Panc1 (cell line): ENCODE measurements around the gene MED14. TPM values are rescaled to one million over a fixed set of nuclear protein-coding genes. Genes with fewer than 3 reads are reported as not detected.

Source experiments
- ATAC-seq: fragments of 200-7000 bp; cut with Tn5 transposase; 2 replicates; pipeline ENCODE4 v1.9.1; 2020; ENCODE audit warnings: mild to moderate bottlenecking, moderate library complexity
- BruUV-seq: library from RNA; stranded (reverse); fragments of 400-500 nt; replicated peaks from 2 replicates; lab custom pipeline; 2021; lab: Mats Ljungman, UMichigan
- CTCF ChIA-PET: fragments of 300-600 bp; sonication (Branson Sonifier 250); formaldehyde crosslinking; loops from one replicate; lab custom pipeline; 2022; ENCODE audit warnings: antibody characterized with exemption; lab: Charles Lee
- POLR2A ChIA-PET: fragments of 300-600 bp; sonication (Branson Sonifier 250); formaldehyde crosslinking; loops from one replicate; lab custom pipeline; 2022; ENCODE audit warnings: antibody characterized with exemption; lab: Charles Lee
- DNase-seq: peaks from one replicate; pipeline ENCODE4 v3.0.0-alpha.2; 2010; ENCODE audit warnings: low read depth, low spot score
- H3K27ac ChIP-seq: 2 replicates; pipeline ENCODE4 v1.5.1; 2011; ENCODE audit warnings: mild to moderate bottlenecking, low read length, inconsistent platforms
- H3K27me3 ChIP-seq: fragments of 200-500 bp; sonication (Bioruptor generic); 2 replicates; pipeline ENCODE4 v1.6.0; 2014; ENCODE audit warnings: low read length, inconsistent platforms; ENCODE audit not compliant: control insufficient read depth, insufficient read depth
- H3K36me3 ChIP-seq: fragments of 200-500 bp; sonication (Bioruptor generic); 2 replicates; pipeline ENCODE4 v1.5.1; 2014; ENCODE audit warnings: inconsistent platforms, mild to moderate bottlenecking, low read length, moderate library complexity; ENCODE audit not compliant: control insufficient read depth, insufficient read depth
- H3K4me1 ChIP-seq: 2 replicates; pipeline ENCODE4 v1.5.1; 2011; ENCODE audit warnings: inconsistent platforms, mild to moderate bottlenecking, low read length, moderate library complexity; ENCODE audit not compliant: control insufficient read depth, insufficient read depth
- H3K4me3 ChIP-seq, 2 experiments: 2 replicates each; pipeline ENCODE4 v1.5.1; 2011 to 2012; ENCODE audit warnings: low read depth in 2 of 2, low read length in 2 of 2, mild to moderate bottlenecking in 2 of 2, inconsistent platforms in 1 of 2, moderate library complexity in 1 of 2
- H3K9me3 ChIP-seq: fragments of 200-500 bp; sonication (Bioruptor generic); 2 replicates; pipeline ENCODE4 v1.5.1; 2014; ENCODE audit warnings: low read depth, mild to moderate bottlenecking, inconsistent platforms, low read length, moderate library complexity; ENCODE audit not compliant: control insufficient read depth, insufficient read depth
- CTCF ChIP-seq: fragments of 450-650 bp; IDR thresholded peaks from 2 replicates; pipeline ENCODE4 v1.5.1; 2017; ENCODE audit warnings: mild to moderate bottlenecking
- POLR2AphosphoS5 ChIP-seq: IDR thresholded peaks from 2 replicates; pipeline ENCODE4 v1.6.1; 2012; ENCODE audit warnings: mild to moderate bottlenecking, low read depth, low read length, moderate library complexity
- SIN3A ChIP-seq: IDR thresholded peaks from 2 replicates; pipeline ENCODE4 v1.6.1; 2012; ENCODE audit warnings: low read depth, mild to moderate bottlenecking, low read length, moderate library complexity, borderline replicate concordance; ENCODE audit not compliant: insufficient read depth
- TCF7L2 ChIP-seq: IDR thresholded peaks from 2 replicates; pipeline ENCODE4 v1.6.1; 2011; ENCODE audit warnings: mild to moderate bottlenecking, low read depth, low read length, inconsistent platforms
- in situ Hi-C: cut with HindIII; loops from 2 replicates; pipeline ENCODE4 v1.10.0; 2016; ENCODE audit warnings: low sequenced_read_pairs, low pct_unique_long_range_greater_than_20kb
- intact Hi-C: fragments of 100-400 bp; cut with micrococcal nuclease; formaldehyde crosslinking; loops from one replicate; pipeline ENCODE4 v1.10.0; 2022; ENCODE audit not compliant: unreplicated experiment
- total RNA-seq: library from RNA; stranded (reverse); gene quantifications from one replicate; pipeline ENCODE4 v1.2.1, GENCODE V29; 2021; ENCODE audit not compliant: unreplicated experiment
- TF ChIP-seq, protein P1 (sequence below), 2 experiments: IDR thresholded peaks; 2 replicates each; pipeline ENCODE4 v1.6.1; 2011 to 2012; ENCODE audit warnings: low read depth in 2 of 2, control low read depth in 1 of 2, low read length in 1 of 2, mild to moderate bottlenecking in 1 of 2, moderate library complexity in 1 of 2; ENCODE audit not compliant: insufficient read depth in 1 of 2

The MED14 gene
- total RNA-seq, 1 experiment from 2014 or later = 45.4 TPM

DNA sequence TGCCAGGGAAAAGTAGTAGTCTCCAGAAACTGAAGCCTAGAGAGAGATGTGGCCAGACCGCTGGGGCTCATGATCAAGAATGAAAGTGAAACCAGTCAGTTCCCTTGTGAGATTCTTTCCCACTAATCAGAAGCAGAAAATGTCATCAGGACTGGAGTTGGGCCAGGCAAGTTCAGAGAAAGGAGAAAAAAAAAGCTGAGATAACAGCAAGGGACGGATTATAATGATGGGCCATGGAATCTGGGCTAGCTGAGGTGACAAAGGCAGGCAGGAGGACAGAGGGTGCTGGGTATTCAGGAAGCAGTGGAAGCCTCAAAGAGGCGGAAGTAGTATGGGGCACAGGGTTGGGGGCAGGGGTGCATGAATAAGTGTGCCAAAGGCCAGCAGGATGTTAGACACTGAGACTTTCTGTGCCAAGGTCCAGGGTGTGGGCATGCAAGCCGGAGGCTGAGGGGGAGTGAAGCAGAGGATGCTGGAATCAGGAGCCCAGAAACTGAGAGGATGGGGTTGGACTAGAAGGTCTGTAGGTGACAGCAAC, 90.5 kb downstream of the MED14 start:
- Histone ChIP-seq H3K9me3 (no peaks in the 10 kb centered on the region), H3K4me1 (no peaks in the 10 kb centered on the region), H3K27ac (peak overlapping the region; percentile 77), H3K36me3 (no peaks in the 10 kb centered on the region), H3K4me3 (peak overlapping the region; percentile 30 to 52), H3K27me3 (no peaks in the 10 kb centered on the region)
- ChIA-PET POLR2A (no interaction called here), CTCF (no interaction called here)
- ATAC-seq = peak; percentile 78
- DNase-seq = no peak
- in situ Hi-C loops (no loop called here), intact Hi-C loops (no loop called here)
- TF ChIP-seq CTCF (no peak), TCF7L2 (no peak), POLR2AphosphoS5 (no peak), SIN3A (no peak)
- TF ChIP-seq, protein P1, sequence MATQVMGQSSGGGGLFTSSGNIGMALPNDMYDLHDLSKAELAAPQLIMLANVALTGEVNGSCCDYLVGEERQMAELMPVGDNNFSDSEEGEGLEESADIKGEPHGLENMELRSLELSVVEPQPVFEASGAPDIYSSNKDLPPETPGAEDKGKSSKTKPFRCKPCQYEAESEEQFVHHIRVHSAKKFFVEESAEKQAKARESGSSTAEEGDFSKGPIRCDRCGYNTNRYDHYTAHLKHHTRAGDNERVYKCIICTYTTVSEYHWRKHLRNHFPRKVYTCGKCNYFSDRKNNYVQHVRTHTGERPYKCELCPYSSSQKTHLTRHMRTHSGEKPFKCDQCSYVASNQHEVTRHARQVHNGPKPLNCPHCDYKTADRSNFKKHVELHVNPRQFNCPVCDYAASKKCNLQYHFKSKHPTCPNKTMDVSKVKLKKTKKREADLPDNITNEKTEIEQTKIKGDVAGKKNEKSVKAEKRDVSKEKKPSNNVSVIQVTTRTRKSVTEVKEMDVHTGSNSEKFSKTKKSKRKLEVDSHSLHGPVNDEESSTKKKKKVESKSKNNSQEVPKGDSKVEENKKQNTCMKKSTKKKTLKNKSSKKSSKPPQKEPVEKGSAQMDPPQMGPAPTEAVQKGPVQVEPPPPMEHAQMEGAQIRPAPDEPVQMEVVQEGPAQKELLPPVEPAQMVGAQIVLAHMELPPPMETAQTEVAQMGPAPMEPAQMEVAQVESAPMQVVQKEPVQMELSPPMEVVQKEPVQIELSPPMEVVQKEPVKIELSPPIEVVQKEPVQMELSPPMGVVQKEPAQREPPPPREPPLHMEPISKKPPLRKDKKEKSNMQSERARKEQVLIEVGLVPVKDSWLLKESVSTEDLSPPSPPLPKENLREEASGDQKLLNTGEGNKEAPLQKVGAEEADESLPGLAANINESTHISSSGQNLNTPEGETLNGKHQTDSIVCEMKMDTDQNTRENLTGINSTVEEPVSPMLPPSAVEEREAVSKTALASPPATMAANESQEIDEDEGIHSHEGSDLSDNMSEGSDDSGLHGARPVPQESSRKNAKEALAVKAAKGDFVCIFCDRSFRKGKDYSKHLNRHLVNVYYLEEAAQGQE (IDR thresholded peaks at IDR 0.05; ENCODE audit: insufficient read depth in 1 of 2, low read depth in 2 of 2, low read length in 1 of 2) = no peak
- BruUV-seq = no TSS peak

DNA sequence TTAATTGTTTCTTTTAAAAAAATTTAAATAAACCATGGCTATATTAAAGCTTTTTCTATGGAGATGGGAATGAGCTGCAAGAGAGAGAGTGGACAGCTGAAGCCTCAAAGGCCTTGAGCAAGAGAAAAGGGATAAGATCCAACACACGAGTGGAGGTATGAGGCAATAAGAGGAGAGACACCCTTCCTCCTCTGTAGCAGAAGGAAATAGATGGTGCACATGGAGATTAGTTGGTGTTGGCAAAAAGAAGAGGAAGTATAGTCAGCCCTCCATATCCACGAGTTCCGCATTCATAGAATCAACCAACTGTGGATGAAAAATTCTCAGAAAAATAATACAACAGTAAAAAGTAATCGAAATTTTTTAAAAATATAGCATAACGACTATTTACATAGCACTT, 91.2 kb downstream of the MED14 start:
- no peak overlapping the region for H3K27ac ChIP-seq
- ChIA-PET POLR2A (no interaction called here), CTCF (interaction anchor here (0.6 kb wide), 1 partner anchor 101 kb away, joined by 3 read pairs; no protein-coding TSS in a partner anchor)
- DNase-seq = no peak
- intact Hi-C loops = no loop called here
- H3K27me3 ChIP-seq = no peaks in the 10 kb centered on the region
- in situ Hi-C loops = no loop called here
- H3K36me3 ChIP-seq = no peaks in the 10 kb centered on the region
- no peaks in the 10 kb centered on the region for H3K9me3 ChIP-seq
- H3K4me1 ChIP-seq = no peaks in the 10 kb centered on the region
- TF ChIP-seq TCF7L2 (no peak), POLR2AphosphoS5 (no peak), CTCF (no peak), SIN3A (no peak)
- TF ChIP-seq, protein P1 (IDR thresholded peaks at IDR 0.05; ENCODE audit: insufficient read depth in 1 of 2, low read depth in 2 of 2, low read length in 1 of 2) = no peak
- peak overlapping the region in 1 of 2 experiments; percentile 30; a peak in 1 of 4 replicates for H3K4me3 ChIP-seq
- BruUV-seq = no TSS peak
- ATAC-seq = no peak
